Glutamatergic neuron (in vitro differentiated cells): ENCODE measurements around the gene STUM. TPM values are rescaled to one million over a fixed set of nuclear protein-coding genes. Genes with fewer than 3 reads are reported as not detected.

Experiments used
- DNase-seq: peaks from one replicate; pipeline ENCODE4 v3.0.0; 2022
- H3K27ac Mint-ChIP-seq: one replicate; pipeline ENCODE4 v1.8.0; 2020; ENCODE audit warnings: mild to moderate bottlenecking, mixed read lengths, inconsistent platforms; ENCODE audit not compliant: unreplicated experiment
- H3K27me3 Mint-ChIP-seq: one replicate; pipeline ENCODE4 v1.8.0; 2020; ENCODE audit warnings: mild to moderate bottlenecking, moderate library complexity, mixed read lengths, inconsistent platforms; ENCODE audit not compliant: unreplicated experiment
- H3K36me3 Mint-ChIP-seq: one replicate; pipeline ENCODE4 v1.8.0; 2020; ENCODE audit warnings: mild to moderate bottlenecking, mixed read lengths, inconsistent platforms; ENCODE audit not compliant: unreplicated experiment
- H3K4me1 Mint-ChIP-seq: one replicate; pipeline ENCODE4 v1.8.0; 2020; ENCODE audit warnings: mild to moderate bottlenecking, low read depth, mixed read lengths, inconsistent platforms; ENCODE audit not compliant: unreplicated experiment
- H3K4me3 Mint-ChIP-seq: one replicate; pipeline ENCODE4 v1.8.0; 2020; ENCODE audit warnings: mild to moderate bottlenecking, mixed read lengths, inconsistent platforms; ENCODE audit not compliant: unreplicated experiment
- H3K9me3 Mint-ChIP-seq: one replicate; pipeline ENCODE4 v1.8.0; 2020; ENCODE audit warnings: mild to moderate bottlenecking, moderate library complexity, mixed read lengths, inconsistent platforms; ENCODE audit not compliant: unreplicated experiment
- total RNA-seq: library from RNA; stranded (reverse); fragmentation: NEBNext Ultra II Directional; extraction: Animal tissue kit (Norgen Biotek cat#: 25700); gene quantifications from one replicate; pipeline ENCODE4 v1.2.1, GENCODE V29; 2021; ENCODE audit not compliant: unreplicated experiment
- TF ChIP-seq, protein P1 (sequence below): fragments of 200-600 bp; sonication (generic); IDR thresholded peaks from one replicate; pipeline ENCODE4 v1.5.0; 2021; ENCODE audit not compliant: partially characterized antibody, unreplicated experiment

STUM gene
- total RNA-seq, 1 donor from 2014 or later = 11.0 TPM

DNA sequence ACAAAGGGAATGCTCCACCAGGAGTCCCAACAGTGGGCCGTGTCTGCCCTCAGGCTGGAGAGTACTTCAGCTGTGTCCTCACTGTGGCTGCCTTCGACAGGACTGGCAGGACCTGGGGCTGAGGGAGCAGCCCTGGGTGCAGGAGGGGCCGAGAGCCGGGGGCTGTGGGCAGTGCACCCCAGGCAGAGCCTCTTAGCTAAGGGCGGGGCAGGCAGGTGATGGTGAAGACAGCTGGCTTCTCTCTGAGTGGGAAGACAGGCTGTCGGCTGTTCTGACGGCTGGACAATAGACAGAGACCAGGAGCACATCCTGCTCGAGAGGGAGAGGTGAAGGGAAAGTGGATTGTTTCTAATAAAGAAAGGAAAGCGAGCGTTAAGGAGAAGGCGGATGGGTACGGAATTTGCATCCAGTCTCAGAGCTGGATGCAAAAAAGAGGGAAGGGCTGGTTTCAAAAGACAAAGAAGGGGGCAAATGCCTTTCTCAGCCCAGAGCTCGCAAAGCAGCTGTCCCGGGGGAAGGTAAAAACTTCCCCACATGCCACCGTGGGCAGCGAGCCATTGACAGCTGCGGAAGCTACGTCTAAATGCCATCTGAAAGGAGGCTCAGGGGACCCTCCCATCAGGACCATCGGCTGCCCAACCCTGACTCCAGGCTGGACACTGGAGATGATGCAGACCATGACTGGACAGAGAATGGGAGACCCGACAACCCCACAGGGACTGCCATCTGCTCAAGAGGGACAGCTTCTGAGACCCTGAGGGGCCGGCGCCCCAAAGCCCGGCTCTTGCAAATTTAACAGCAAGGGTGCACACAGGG lies 92.0 kb downstream of the STUM start:
- peak overlapping the region; percentile 15 for H3K27ac Mint-ChIP-seq

DNA sequence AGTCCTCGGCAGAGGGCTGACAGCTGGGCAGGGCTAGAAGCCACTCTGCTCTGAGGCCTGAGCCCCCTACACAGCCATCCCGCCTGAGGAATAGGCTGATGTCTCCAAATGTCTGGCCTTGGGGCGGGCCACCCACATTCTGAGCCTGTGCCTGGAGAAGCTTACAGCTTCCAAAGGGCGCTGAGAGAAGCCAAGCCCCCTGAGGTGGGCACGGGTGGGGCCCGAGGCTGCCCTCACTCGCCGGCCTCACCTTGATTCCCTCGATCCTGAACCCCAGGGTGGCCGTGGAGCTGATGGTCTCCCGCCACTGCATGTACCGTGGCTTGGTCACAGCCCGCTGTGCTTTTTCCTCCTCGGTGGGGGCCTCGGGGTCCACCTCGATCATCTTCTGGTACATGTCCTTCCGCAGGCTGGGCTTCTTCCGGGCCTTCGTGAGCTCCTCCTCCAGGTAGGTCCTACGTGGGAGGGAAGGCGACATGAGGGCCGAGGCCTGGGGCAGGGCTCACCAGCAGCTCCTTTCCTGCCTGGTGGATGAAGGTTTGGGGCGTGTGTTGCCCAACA lies 93.2 kb downstream of the STUM start:
- DNase-seq = no peak
- peaks cover 22% of the 10 kb centered on the region for H3K4me1 Mint-ChIP-seq
- H3K27ac Mint-ChIP-seq = no peak overlapping the region
- TF ChIP-seq, protein P1, sequence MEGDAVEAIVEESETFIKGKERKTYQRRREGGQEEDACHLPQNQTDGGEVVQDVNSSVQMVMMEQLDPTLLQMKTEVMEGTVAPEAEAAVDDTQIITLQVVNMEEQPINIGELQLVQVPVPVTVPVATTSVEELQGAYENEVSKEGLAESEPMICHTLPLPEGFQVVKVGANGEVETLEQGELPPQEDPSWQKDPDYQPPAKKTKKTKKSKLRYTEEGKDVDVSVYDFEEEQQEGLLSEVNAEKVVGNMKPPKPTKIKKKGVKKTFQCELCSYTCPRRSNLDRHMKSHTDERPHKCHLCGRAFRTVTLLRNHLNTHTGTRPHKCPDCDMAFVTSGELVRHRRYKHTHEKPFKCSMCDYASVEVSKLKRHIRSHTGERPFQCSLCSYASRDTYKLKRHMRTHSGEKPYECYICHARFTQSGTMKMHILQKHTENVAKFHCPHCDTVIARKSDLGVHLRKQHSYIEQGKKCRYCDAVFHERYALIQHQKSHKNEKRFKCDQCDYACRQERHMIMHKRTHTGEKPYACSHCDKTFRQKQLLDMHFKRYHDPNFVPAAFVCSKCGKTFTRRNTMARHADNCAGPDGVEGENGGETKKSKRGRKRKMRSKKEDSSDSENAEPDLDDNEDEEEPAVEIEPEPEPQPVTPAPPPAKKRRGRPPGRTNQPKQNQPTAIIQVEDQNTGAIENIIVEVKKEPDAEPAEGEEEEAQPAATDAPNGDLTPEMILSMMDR = no peak
- H3K27me3 Mint-ChIP-seq = peaks cover 8% of the 10 kb centered on the region
- H3K36me3 Mint-ChIP-seq = no peaks in the 10 kb centered on the region
- H3K9me3 Mint-ChIP-seq = peaks cover 4% of the 10 kb centered on the region
- H3K4me3 Mint-ChIP-seq = no peak overlapping the region

More for the DNA sequence above, 92.0 kb downstream of the STUM start:
- TF ChIP-seq, protein P1 = no peak
- Mint-ChIP-seq H3K4me1 (peaks cover 22% of the 10 kb centered on the region), H3K27me3 (peaks cover 5% of the 10 kb centered on the region), H3K4me3 (peak overlapping the region; percentile 10), H3K36me3 (no peaks in the 10 kb centered on the region), H3K9me3 (peaks cover 3% of the 10 kb centered on the region)
- DNase-seq = no peak

DNA sequence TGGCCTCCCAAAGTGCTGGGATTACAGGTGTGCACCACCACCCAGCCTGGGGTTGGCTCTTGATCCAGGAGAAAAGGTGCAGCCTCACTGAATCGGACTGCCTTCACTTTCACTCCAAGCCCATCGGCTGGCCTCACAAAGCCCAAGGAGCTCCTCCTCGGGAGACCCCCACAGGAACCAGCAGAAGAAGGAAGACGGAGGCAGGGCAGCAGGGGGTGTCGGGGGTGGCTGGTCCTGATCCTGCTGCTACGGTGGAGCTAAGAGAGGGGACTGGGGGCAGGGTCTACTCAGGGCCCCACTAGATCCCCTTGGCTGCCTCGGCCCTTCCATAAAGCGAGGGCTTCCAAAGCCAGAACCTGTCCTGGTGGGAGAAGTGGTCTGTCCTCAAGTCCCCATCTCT lies 93.9 kb downstream of the STUM start:
- Mint-ChIP-seq H3K4me1 (peaks cover 20% of the 10 kb centered on the region), H3K4me3 (no peak overlapping the region), H3K36me3 (no peaks in the 10 kb centered on the region), H3K9me3 (peaks cover 2% of the 10 kb centered on the region), H3K27ac (no peak overlapping the region), H3K27me3 (peaks cover 8% of the 10 kb centered on the region)
- no peak for DNase-seq
- TF ChIP-seq, protein P1 = no peak

DNA sequence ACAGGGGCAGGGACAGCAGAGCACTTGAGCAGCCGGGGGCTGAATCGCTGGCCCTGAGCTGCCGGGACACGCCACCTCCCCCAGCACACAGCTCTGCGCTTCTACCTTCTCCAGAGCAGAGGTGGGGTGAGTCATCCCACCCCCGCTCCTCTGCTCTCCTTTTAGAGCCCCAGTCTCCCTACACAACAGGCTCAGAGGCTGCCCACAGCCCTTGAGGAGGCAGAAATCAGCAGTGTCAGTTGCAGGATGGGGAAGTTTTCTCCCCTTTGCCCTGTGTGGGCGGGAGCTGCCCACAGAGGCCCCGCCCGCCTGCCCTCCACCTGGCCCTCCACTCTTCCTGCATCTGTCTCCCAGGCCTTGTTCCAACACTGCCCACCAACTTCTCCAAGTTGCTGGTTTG lies 94.6 kb downstream of the STUM start:
- H3K9me3 Mint-ChIP-seq = peaks cover 2% of the 10 kb centered on the region
- peaks cover 18% of the 10 kb centered on the region for H3K4me1 Mint-ChIP-seq
- H3K27me3 Mint-ChIP-seq = peaks cover 9% of the 10 kb centered on the region
- H3K27ac Mint-ChIP-seq = no peak overlapping the region
- no peak overlapping the region for H3K4me3 Mint-ChIP-seq
- TF ChIP-seq, protein P1 = no peak
- no peak for DNase-seq
- H3K36me3 Mint-ChIP-seq = no peaks in the 10 kb centered on the region
